ENCODE measurements around the gene SPON1. TPM values are rescaled to one million over a fixed set of nuclear protein-coding genes. Genes with fewer than 3 reads are reported as not detected.

The SPON1 gene
- total RNA-seq, 6 donors from 2014 or later: 12.6 to 68.9 (median 56.3) TPM

- TF ChIP-seq EP300 (IDR thresholded peaks at IDR 0.05): no peak
- TF ChIP-seq CTCF (IDR thresholded peaks at IDR 0.05): no peak
- no peak for TF ChIP-seq POLR2AphosphoS5 (IDR thresholded peaks at IDR 0.05)
- TF ChIP-seq POLR2A (IDR thresholded peaks at IDR 0.05): no peak
- WGBS, 2 donors: 48 to 63% methylated on average over 2 of the region's 2 CpGs
- Histone ChIP-seq H3K9me3 (no peaks in the 10 kb centered on the region), H3K4me1 (no peaks in the 10 kb centered on the region), H3K27ac (no peak overlapping the region), H3K4me3 (no peak overlapping the region), H3K36me3 (no peaks in the 10 kb centered on the region), H3K27me3 (no peaks in the 10 kb centered on the region)
- ATAC-seq (ENCODE audit: low FRiP score in 2 of 2): no peak
- DNase-seq: no peak
These were observed 220.4 kb downstream of the SPON1 start for GRCh38 chr11:14182833-14183364.

- DNase-seq: no peak
- TF ChIP-seq POLR2AphosphoS5 (IDR thresholded peaks at IDR 0.05) (no peak), POLR2A (IDR thresholded peaks at IDR 0.05) (no peak)
- peaks cover 0 to 4% (median 3%) of the 10 kb centered on the region in 4 donors for H3K4me1 ChIP-seq
- no peaks in the 10 kb centered on the region for H3K9me3 ChIP-seq
- H3K36me3 ChIP-seq: no peaks in the 10 kb centered on the region
- H3K27me3 ChIP-seq: no peaks in the 10 kb centered on the region
- 59 to 69% methylated on average over 4 of the region's 4 CpGs for WGBS, 2 donors
- ATAC-seq (ENCODE audit: low FRiP score in 2 of 2): no peak
- H3K4me3 ChIP-seq: no peak overlapping the region
- H3K27ac ChIP-seq: no peak overlapping the region
These were observed 221.8 kb downstream of the SPON1 start for GRCh38 chr11:14184028-14184940.

GRCh38 chr11:14185461-14185860, 222.9 kb downstream of the SPON1 start:
- H3K4me1 ChIP-seq: peaks cover 6 to 15% (median 11%) of the 10 kb centered on the region in 4 donors
- H3K36me3 ChIP-seq: no peaks in the 10 kb centered on the region
- 85 to 88% methylated on average over 1 of the region's 1 CpG for WGBS, 2 donors
- H3K27me3 ChIP-seq: no peaks in the 10 kb centered on the region
- no peaks in the 10 kb centered on the region for H3K9me3 ChIP-seq
- H3K27ac ChIP-seq: no peak overlapping the region
- DNase-seq: no peak
- no peak for ATAC-seq (ENCODE audit: low FRiP score in 2 of 2)
- no peak for TF ChIP-seq POLR2AphosphoS5 (IDR thresholded peaks at IDR 0.05)
- no peak for TF ChIP-seq POLR2A (IDR thresholded peaks at IDR 0.05)
- no peak for TF ChIP-seq CTCF (IDR thresholded peaks at IDR 0.05)
- no peak for TF ChIP-seq EP300 (IDR thresholded peaks at IDR 0.05)
- H3K4me3 ChIP-seq: no peak overlapping the region

GRCh38 chr11:14186046-14186775, 223.7 kb downstream of the SPON1 start:
- Histone ChIP-seq H3K27ac (peak overlapping the region in 1 of 4 donors; percentile 4), H3K4me3 (no peak overlapping the region), H3K27me3 (no peaks in the 10 kb centered on the region), H3K9me3 (no peaks in the 10 kb centered on the region), H3K4me1 (peaks cover 10 to 23% (median 16%) of the 10 kb centered on the region in 4 donors), H3K36me3 (no peaks in the 10 kb centered on the region)
- ATAC-seq (ENCODE audit: low FRiP score in 2 of 2) (no peak), DNase-seq (no peak)
- no peak for TF ChIP-seq EP300 (IDR thresholded peaks at IDR 0.05)
- TF ChIP-seq POLR2A (IDR thresholded peaks at IDR 0.05): no peak
- no peak for TF ChIP-seq CTCF (IDR thresholded peaks at IDR 0.05)
- TF ChIP-seq POLR2AphosphoS5 (IDR thresholded peaks at IDR 0.05): no peak

- no peaks in the 10 kb centered on the region for H3K36me3 ChIP-seq
- no peaks in the 10 kb centered on the region for H3K9me3 ChIP-seq
- DNase-seq (peak in 1 of 2 donors; percentile 81), ATAC-seq (ENCODE audit: low FRiP score in 2 of 2) (peak; percentile 65 to 77)
- H3K27ac ChIP-seq: peak overlapping the region; percentile 79 to 85 (median 84)
- TF ChIP-seq POLR2AphosphoS5 (IDR thresholded peaks at IDR 0.05) (peak; percentile 57 to 79), EP300 (IDR thresholded peaks at IDR 0.05) (peak in 2 of 4 donors; percentile 78 to 96), POLR2A (IDR thresholded peaks at IDR 0.05) (peak in 1 of 4 donors; percentile 11), CTCF (IDR thresholded peaks at IDR 0.05) (no peak)
- peaks cover 13 to 31% (median 18%) of the 10 kb centered on the region in 4 donors for H3K4me1 ChIP-seq
- H3K4me3 ChIP-seq: no peak overlapping the region
- 35 to 38% methylated on average over 3 of the region's 3 CpGs for WGBS, 2 donors
- no peaks in the 10 kb centered on the region for H3K27me3 ChIP-seq
These were observed 227.4 kb downstream of the SPON1 start for GRCh38 chr11:14189874-14190273.
